Chondrocyte (in vitro differentiated cells): ENCODE data around the gene SLC22A16. TPM values are rescaled to one million over a fixed set of nuclear protein-coding genes. Genes with fewer than 3 reads are reported as not detected.
"Not testable (repeated sequence)": the region's sequence is repeated elsewhere in the genome, so short reads cannot be mapped to it uniquely, and the experiment has no call there.

ENCODE experiments used
- DNase-seq: peaks from one replicate; pipeline ENCODE4 v3.0.0; 2021; ENCODE audit warnings: mixed read lengths, low spot score
- H3K27ac Mint-ChIP-seq: one replicate; pipeline ENCODE4 v1.8.0; 2021; ENCODE audit warnings: mild to moderate bottlenecking, moderate library complexity, mixed read lengths; ENCODE audit not compliant: unreplicated experiment
- H3K27me3 Mint-ChIP-seq: 2 replicates; pipeline ENCODE4 v1.8.0; 2021; ENCODE audit warnings: low read depth, mixed read lengths
- H3K36me3 Mint-ChIP-seq: 2 replicates; pipeline ENCODE4 v1.8.0; 2021; ENCODE audit warnings: low read depth, mixed read lengths
- H3K4me1 Mint-ChIP-seq: 2 replicates; pipeline ENCODE4 v1.8.0; 2021; ENCODE audit warnings: low read depth, mild to moderate bottlenecking, mixed read lengths
- H3K4me3 Mint-ChIP-seq: one replicate; pipeline ENCODE4 v1.8.0; 2021; ENCODE audit warnings: mild to moderate bottlenecking, moderate library complexity, mixed read lengths; ENCODE audit not compliant: unreplicated experiment
- H3K9me3 Mint-ChIP-seq: 2 replicates; pipeline ENCODE4 v1.8.0; 2021; ENCODE audit warnings: low read depth, mixed read lengths
- CTCF ChIP-seq: fragments of 200-600 bp; sonication (generic); IDR thresholded peaks from 2 replicates; pipeline ENCODE4 v1.5.0; 2021; ENCODE audit warnings: antibody characterized with exemption, mild to moderate bottlenecking, moderate library complexity
- total RNA-seq: library from RNA; stranded (reverse); gene quantifications from 3 replicates; pipeline ENCODE4 v1.2.1, GENCODE V29; 2021

The SLC22A16 gene
- total RNA-seq, 1 donor from 2014 or later, result not detected

DNA sequence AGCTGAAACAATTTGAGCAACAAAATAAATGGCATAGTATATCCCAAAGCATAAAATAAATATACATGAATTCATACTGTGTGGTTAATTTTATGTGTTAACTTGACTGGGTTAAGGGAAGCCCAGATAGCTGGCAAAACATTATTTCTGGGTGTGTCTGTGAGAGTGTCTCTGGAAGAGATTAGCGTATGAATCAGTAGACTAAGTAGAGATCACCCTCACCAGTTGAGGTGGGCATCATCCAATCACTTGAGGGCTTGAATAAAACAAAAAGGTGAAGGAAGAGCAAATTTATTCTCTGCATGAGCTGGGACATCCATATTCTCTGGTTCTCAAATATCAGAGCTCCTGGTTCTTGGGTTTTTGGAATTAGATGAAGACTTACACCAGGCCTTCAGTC, 17.9 kb downstream of the SLC22A16 start:
- DNase-seq, result no peak
- Mint-ChIP-seq H3K27me3 (peaks cover 2% of the 10 kb centered on the region), H3K9me3 (peaks cover 23% of the 10 kb centered on the region), H3K27ac (no peak overlapping the region), H3K4me3 (no peak overlapping the region), H3K4me1 (no peaks in the 10 kb centered on the region), H3K36me3 (peaks cover 3% of the 10 kb centered on the region)
- TF ChIP-seq CTCF, result no peak

DNA sequence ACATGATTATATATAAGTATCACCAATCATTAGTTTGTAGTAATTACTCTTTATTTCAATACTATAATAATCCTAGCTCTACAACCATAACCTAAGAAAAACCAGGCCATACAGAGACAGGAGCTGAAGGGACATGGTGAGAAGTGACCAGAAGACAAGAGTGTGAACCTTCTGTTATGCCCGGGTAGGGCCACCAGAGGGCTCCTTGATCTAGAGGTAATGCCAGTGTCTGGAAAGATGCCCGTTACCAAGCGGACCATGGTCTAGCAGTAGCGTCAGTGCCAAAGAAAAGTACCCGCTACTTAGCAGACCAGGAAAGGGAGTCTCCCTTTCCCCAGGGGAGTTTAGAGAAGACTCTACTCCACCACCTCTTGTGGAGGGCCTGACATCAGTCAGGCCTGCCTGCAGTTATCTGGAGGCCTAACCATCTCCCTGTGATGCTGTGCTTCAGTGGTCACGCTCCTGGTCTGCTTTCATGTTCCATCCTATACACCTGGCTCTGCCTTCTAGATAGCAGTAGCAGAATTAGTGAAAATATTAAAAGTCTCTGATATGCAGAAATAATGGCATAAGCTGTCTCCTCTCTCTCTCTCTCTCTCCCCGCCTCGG, 18.7 kb downstream of the SLC22A16 start:
- peak; percentile 57 for TF ChIP-seq CTCF
- DNase-seq, result not testable (repeated sequence)

GRCh38 chr6:110456694-110457093, 19.7 kb downstream of the SLC22A16 start:
- DNase-seq, result no peak
- H3K4me1 Mint-ChIP-seq, result no peaks in the 10 kb centered on the region
- no peak overlapping the region for H3K4me3 Mint-ChIP-seq
- H3K9me3 Mint-ChIP-seq, result peaks cover 11% of the 10 kb centered on the region
- no peak overlapping the region for H3K27ac Mint-ChIP-seq
- no peak for TF ChIP-seq CTCF
- peaks cover 8% of the 10 kb centered on the region for H3K27me3 Mint-ChIP-seq
- H3K36me3 Mint-ChIP-seq, result peaks cover 2% of the 10 kb centered on the region

More for the DNA sequence above, 18.7 kb downstream of the SLC22A16 start:
- H3K4me3 Mint-ChIP-seq, H3K27ac Mint-ChIP-seq, H3K27me3 Mint-ChIP-seq, H3K4me1 Mint-ChIP-seq, H3K36me3 Mint-ChIP-seq: not testable (repeated sequence)
- H3K9me3 Mint-ChIP-seq, result peaks cover 14% of the 10 kb centered on the region

GRCh38 chr6:110449541-110449895, 26.9 kb downstream of the SLC22A16 start:
- DNase-seq, result no peak
- no peaks in the 10 kb centered on the region for H3K4me1 Mint-ChIP-seq
- no peak overlapping the region for H3K27ac Mint-ChIP-seq
- TF ChIP-seq CTCF, result no peak
- H3K4me3 Mint-ChIP-seq, result no peak overlapping the region
- H3K9me3 Mint-ChIP-seq, result peaks cover 2% of the 10 kb centered on the region
- H3K36me3 Mint-ChIP-seq, result no peaks in the 10 kb centered on the region
- peaks cover 20% of the 10 kb centered on the region for H3K27me3 Mint-ChIP-seq

DNA sequence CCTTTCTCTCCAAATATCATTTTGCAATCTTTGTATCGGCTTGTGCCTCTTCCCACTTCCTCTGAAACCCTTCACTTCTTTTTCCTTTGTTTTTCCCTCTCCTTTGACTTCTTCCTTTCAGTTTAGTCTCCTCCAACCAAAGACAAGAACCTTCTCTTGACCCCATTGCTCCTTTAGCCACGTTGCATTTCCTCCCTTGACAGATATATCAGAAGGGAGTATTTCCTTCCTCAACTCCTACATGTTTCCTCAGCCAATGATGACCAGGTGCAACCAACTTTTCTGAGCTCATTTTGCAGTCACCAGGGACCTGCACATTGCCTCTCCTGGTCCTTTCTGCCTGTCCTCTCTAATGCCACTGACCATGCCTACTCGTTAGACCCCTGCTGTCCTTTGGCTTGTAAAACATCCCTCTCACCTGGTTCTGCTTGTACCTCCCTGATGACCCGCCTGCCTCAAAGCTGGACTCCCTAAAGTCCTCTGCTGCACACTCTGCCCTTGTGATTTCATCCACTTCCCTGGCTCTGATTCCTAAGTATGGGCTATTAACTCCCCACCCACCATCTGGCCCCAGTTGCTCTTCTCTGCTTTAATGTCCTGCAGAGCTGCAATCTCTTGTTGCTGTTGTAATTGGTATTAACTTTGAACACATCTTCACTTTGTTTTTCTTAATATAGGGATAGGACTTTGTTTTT, 27.4 kb downstream of the SLC22A16 start:
- no peak for DNase-seq
- peaks cover 2% of the 10 kb centered on the region for H3K9me3 Mint-ChIP-seq
- no peak overlapping the region for H3K4me3 Mint-ChIP-seq
- no peak for TF ChIP-seq CTCF
- no peaks in the 10 kb centered on the region for H3K36me3 Mint-ChIP-seq
- H3K27ac Mint-ChIP-seq, result no peak overlapping the region
- no peaks in the 10 kb centered on the region for H3K4me1 Mint-ChIP-seq
- peaks cover 19% of the 10 kb centered on the region for H3K27me3 Mint-ChIP-seq
